HG02610 (cell line): Measurements from ENCODE around the gene CELF1.
"Not testable (repeated sequence)": the region's sequence is repeated elsewhere in the genome, so short reads cannot be mapped to it uniquely, and the experiment has no call there.

Experiments used
- ATAC-seq: cut with Tn5 transposase; IDR thresholded peaks from one replicate; pipeline ENCODE4 v1.9.1; 2021; ENCODE audit warnings: mild to moderate bottlenecking, moderate library complexity; ENCODE audit not compliant: unreplicated experiment

Gene CELF1

DNA sequence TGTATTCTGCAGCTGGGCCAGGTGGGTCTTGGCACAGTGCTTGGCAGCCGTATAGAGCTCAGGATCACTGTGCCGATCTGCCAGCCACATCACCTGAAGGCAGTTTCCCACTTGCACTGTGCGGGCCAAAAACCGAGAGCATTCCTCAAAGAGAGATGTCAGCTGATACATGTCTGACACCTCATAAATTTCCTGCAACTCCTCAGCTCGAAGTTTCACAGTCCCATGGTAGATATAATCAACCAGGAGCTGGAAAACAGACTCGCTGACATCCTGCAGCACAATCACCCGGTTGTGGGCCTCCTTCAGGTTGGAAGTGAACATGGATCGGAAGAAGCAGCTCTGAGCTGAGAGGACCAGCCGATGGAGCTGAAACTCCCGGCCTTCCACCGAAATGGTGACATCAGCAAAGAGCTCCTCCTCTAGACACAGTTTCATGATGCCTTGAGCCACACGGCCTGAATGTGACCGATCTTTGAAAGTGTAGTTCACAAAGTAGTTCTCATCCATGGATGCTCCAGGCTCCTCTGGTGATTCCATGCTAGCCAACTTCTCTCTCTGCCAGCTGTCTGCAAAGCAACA is 24.6 kb upstream of the CELF1 start:
- ATAC-seq: no peak

DNA sequence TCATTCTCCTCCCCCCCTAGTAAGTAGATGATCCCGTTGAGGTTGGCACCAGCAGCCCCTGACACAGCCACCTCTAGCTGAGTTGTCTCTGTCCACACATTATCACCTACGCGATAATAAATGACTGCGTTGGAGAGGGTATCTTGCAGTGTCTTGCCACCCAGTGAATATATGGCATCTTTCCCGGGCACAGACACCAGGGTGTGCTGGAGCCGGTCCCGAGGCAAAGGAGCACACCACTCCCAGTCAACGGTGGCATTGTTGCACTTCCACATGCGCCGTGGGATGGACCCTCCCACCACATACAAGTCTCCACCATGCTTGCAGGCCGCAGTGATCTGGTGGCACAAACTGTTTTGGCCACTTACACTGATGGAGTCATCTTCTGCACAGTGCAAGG is 20.4 kb upstream of the CELF1 start:
- ATAC-seq: no peak

DNA sequence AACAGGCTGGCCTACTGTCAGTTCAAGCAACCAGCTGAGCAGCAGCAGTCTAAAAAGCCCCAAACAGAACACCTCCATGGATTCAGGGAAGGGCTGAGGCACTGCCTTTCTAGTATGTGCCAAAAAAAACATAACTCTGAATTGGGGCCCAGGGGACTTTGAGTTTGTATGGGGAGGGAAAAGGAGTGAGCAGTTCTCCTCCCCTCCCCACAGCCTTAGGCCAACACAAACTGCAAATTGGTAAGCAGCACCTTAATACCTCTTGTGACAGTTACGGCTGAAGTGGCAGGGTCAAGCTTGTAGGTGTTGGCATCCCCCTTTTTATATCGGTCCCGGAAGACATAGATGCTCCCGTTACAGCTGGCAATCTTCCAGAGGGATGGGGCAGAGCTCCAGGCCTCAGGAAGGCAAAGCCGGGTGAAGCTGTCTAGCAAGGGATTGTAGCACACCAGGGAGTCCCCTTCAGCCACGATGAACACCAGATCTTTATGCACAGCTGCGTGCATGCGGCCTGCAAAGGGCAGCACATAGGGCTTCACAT is 19.9 kb upstream of the CELF1 start:
- ATAC-seq: no peak

DNA sequence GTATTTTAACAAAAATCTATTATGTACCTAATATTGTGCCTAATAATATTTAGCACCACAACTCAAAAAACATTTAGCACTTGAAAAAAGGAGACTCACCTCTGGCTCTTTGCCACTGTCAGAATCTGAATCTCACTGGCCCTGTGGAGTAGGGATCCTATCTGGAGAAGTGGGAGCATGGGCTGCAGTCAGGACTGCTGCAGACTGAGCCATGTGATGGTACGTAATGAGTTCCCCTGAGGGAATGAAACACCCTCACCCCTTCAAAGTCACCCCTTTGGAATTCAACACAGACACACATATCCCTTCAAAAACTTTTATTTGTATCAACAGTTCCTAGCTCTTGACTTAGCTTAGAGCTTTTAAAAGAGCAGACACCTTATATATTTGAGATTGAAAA is 19.0 kb upstream of the CELF1 start:
- no peak for ATAC-seq

DNA sequence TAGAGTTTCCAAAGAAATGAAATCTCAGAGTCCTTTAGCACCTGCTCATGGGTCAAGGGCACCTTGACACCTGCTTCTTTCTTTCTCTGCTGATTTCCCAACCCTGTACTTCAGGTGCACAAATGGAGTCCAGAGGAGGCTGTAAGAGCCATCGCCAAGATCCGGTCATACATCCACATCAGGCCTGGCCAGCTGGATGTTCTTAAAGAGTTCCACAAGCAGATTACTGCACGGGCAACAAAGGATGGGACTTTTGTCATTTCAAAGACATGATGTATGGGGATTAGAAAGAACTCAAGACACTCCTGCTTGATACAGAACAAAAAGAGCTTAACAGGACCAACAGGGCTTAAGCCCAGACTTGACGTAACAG is 18.4 kb upstream of the CELF1 start:
- no peak for ATAC-seq

DNA sequence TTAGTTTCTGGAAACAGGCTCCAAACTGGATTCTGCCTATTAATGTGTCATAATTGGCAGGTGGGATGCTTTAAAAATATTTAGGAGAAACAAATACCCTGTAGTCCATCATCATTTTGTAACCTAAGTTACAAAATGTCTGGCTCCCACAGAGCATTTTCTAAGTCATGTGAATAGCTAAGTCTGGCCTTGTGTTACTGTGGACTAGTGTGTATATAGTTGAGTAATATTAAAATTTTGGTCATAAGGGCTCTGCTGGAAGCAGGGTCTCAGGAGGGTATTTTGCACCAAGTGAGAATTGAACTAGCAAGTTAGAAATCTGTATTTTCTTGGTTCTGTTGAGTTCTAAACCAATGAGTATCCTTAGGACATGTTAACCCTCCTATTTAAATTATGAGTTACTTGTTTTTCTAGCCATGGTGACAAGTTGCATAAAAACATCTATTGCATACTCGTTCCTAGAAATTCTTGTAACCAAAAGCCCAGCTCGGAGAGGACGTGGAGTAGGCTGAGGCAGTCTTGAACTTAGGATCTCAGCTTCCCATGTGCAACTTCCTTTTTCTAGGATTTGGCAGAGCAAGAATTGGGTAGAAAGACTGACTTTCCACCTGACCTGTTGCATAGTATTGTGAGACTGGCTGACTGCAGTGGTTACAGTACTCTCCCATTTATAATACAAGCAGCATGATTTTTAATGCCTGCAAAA is 17.9 kb upstream of the CELF1 start:
- ATAC-seq: no peak

DNA sequence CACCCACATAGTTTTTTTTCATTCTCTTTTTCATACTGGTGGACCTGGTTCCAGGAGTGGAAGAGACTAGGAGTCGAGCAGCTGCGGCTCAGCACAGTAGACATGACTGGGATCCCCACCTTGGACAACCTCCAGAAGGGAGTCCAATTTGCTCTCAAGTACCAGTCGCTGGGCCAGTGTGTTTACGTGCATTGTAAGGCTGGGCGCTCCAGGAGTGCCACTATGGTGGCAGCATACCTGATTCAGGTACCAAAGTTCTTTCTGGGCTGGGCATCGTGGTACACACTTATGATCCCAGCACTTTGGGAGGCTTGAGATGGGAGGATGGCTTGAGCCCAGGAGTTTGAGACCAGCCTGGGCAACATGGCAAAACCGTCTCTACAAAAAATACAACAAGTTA is 16.7 kb upstream of the CELF1 start:
- no peak for ATAC-seq

DNA sequence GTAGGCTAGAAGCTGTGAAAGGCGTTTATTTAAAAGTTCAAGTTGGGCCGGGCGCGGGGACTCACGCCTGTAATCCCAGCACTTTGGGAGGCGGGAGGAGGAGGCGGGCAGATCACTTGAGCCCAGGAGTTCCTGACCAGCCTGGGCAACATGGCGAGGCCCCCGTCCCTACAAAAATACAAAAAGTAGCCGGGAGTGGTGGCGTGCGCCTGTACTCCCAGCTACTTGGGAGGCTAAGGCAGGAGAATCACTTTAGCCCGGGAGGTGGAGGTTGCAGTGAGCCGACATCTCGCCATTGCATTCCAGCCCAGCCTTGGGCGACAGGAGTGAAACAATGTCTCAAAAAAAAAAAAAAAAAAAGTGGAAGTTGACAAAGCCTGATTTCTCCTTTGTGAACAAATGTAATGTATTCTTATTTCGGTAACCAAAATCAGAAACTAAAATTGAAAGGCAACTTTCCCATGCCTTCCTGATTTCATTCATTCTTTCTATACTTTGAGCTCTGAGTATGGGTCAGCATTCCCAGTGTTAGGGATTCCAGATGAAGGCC is 13.3 kb upstream of the CELF1 start:
- no peak for ATAC-seq

DNA sequence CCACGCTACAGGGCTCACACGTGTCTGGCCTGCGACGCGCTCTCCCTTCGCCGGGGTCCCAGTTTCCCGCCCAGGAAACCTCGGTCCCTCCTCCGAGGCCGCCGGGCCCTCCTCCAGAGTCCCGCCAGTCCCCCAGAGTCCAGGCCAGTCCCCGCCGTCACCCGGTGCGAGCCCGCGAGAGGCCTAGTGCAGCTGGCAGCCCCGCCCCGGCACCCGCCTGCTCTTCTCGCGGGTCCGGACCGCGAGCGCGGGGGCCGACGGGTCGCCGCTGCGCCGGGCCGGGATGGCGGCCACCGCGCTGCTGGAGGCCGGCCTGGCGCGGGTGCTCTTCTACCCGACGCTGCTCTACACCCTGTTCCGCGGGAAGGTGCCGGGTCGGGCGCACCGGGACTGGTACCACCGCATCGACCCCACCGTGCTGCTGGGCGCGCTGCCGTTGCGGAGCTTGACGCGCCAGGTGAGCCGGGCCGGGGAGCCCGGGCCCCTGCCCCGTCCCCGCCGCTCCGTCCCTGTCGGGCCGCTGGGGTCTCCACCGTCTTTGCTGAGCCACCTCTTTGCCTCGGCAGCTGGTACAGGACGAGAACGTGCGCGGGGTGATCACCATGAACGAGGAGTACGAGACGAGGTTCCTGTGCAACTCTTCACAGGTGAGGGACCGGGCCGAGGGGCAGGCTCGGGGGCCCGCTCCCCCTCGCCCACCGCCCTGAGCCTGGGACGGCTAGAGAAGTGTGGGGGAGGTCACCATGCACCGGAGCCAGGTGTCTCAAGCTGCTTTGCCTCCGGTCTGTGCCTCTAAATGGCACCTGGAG is 12.6 kb upstream of the CELF1 start, which contains the start of gene PTPMT1:
Gene PTPMT1, plus strand, starts transcription at position 260 of the 809 bp plus-strand sequence. Its CDS starts 24 bp downstream, at position 284.
- peak; percentile 87 for ATAC-seq

DNA sequence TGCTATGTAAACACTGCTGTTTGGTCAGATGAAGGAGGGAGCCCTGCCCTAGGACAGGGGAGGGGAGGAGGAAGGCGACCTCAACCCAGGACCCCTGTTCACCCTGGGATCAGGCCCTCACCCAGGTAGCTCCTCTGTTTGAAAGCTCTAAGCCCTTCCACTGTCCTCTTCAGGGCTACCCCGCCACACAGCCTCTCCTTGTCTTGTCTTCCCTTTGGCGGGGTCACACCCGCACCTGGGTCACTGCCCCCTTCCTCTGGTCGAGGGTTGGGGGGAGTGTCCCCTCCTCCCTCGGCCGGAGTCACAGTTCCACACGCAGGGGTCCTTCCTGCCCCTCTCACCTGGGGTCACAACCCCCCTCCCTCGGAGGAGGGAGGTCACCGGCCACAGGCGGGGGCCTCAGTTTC is 12.0 kb upstream of the CELF1 start:
- ATAC-seq: peak; percentile 4

DNA sequence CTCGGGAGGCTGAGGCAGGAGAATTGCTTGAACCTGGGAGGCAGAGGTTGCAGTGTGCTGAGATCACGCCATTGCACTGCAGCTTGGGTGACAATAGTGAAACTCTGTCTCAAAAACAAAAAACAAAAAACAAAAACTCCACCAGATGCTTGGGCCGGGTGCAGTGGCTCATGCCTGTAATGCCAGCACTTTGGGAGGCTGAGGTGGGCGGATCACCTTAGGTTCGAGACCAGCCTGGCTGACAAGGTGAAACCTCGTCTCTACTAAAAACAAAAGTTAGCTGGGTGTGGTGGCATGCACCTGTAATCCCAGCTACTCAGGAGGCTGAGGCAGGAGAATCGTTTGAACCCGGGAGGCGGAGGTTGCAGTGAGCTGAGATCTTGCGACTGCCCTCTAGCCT is 11.4 kb upstream of the CELF1 start:
- not testable (repeated sequence) for ATAC-seq

DNA sequence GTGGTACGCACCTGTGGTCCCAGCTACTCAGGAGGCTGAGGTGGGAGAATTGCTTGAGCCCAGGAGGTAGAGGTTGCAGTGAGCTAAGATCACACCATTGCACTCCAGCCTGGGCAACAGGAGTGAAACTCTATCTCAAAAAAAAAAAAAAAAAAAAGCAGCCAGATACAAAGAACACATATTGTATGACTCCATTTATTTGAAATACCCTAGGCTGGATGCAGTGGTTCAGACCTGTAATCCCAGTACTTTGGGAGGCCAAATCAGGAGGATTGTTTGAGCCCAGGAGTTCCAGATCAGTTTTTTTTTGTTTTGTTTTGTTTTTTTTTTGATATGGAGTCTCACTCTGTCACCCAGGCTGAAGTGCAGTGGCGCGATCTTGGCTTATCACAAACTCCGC is 9.5 kb upstream of the CELF1 start:
- not testable (repeated sequence) for ATAC-seq

DNA sequence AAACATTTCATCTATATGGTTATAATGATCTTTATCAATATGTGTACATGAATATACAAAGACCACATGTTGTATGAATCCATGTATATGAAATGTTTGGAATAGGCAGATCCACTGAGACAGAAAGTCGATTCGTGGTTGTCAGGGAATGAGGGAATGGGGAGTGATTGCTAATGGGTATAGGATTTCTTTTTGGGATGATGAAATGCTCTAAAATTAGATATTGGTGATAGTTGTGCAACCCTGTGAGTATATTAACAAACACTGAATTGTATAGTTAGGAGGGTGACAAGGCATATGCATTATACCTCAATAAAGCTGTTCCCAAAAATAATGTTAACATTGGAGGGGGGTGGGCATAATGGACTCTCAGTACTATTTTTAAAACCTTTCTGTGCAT is 7.5 kb upstream of the CELF1 start:
- no peak for ATAC-seq

DNA sequence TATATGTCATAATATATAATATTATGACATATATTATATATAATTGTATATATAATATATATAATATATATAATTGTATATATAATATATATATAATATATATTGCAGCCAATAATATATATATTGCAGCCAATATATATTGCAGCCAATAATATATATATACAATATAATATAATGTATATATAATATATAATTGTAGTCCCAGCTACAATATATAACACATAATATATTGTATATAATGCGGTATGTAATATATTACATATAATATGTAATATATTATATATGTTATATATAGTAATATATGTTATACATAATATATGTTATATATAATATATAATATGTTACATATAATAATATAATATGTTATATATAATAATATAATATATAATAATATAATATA is 5.8 kb upstream of the CELF1 start:
- ATAC-seq: no peak

DNA sequence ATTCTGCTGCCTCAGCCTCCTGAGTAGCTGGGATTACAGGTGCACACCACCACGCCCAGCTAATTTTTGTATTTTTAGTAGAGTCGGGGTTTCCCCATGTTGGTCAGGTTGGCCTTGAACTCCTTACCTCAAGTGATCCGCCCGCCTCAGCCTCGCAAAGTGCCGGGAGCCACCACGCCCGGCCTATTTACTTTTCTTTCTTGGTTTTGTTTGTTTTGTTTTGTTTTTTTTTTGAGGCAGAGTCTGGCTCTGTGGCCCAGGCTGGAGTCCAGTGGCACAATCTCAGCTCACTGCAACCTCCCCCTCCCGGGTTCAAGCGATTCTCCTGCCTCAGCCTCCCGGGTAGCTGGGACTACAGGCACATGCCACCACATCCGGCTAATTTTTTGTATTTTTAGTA is 4.1 kb upstream of the CELF1 start:
- not testable (repeated sequence) for ATAC-seq

DNA sequence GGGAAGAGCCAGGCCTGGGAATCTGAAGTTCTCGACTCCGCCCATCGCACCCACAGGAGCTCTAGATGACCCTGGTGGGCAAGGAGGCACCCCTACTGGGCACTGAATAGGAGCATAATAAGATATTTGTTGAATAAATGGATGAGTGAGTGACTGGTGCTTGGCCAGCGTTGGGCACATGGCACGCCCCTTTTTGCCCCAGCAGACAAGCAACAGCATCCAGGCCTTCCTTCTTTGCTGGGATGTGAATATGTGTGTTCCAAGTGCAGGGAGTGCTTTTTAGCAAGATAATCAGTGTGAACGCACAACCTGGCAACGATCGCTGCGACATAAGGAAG is 443 bp upstream of the CELF1 start:
- peak; percentile 21 for ATAC-seq

DNA sequence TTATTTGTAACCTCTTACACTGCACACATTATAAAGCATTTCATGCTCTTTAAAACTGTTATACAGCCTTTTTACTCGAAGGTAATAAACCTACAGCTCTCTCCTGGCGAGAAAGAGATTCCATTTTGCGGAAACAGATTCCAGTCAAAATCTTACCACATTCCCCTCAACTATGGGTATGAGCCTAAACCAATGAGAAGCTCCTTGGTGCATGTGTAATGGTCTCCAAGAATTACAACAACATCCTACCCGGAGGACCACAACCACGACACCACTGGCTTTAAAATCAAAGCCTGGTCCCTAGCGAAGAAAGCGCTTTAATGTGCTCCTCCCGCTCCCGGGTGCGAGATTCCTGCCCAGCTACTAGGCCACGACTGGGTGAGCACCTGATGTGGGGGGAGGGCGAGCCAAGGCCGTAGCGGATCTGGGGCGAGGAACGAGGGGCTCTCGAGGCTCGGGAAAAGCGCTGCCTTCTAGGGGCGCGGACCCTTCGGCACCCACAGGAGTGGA is 821 bp downstream of the CELF1 start:
- ATAC-seq: peak; percentile 2

DNA sequence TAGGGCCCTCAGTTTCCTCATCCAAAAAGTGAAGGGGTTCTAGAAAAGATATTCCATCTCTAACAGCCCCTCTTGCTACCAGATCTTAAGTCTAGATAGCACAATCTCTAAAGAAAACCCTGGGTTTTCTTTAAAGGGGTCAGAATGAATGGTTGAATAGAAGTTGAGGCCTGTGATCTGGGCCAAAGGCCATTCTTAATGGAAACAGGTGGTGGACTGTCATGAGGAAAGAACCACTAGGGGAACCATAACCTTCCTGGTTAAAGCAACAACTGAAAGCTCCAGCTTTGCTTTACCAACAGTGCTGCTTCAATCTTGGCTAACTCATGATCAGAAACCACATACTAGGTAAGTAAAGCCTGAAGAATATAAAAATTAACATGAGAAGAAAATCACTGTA is 1.8 kb downstream of the CELF1 start:
- no peak for ATAC-seq

DNA sequence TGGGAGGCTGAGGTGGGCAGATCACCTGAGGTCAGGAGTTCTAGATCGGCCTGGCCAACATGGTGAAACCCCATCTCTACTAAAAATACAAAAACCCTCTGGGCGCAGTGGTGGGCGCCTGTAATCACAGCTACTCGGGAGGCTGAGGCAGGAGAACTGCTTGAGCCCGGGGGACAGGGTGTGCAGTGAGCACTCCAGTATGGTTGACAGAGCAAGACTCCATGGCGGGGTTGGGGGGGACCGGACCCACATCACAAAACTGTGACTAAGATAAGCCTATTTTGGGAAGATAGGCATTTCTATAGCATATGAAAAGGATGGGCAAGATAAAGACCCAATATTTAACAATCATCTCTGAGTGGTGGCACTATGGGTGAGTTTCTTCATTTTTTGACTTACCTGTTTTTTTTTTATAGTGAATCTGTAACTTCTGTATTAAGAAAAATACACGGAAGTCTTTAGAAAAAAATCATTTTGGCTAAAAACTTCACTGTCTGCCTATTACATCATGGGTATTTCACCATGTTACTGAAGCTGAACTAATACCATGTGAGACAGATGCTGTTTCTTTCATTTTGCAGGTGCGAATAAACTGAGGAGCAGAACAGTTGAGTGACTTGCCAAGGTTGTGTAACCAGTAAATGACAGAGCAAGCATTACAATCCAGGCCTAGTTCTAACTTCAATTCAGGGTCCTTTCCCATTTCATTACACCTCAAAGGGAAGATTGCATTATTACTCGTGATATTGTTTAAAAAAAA is 2.5 kb downstream of the CELF1 start:
- no peak for ATAC-seq

DNA sequence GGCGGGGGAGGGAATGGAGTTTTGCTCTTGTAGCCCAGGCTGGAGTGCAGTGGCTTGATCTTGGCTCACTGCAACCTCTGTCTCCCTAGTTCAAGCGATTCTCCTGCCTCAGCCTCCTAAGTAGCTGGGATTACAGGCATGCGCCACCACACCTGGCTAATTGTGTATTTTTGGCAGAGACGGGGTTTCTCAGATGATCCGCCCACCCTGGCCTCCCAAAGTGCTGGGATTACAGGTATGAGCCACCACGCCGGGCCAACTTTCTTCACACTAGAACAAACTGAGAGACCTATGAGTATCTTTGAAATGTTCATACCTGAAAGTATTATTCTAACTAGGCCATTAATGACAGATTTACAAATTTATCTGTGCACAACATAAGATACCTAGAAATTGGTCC is 6.7 kb downstream of the CELF1 start:
- not testable (repeated sequence) for ATAC-seq

DNA sequence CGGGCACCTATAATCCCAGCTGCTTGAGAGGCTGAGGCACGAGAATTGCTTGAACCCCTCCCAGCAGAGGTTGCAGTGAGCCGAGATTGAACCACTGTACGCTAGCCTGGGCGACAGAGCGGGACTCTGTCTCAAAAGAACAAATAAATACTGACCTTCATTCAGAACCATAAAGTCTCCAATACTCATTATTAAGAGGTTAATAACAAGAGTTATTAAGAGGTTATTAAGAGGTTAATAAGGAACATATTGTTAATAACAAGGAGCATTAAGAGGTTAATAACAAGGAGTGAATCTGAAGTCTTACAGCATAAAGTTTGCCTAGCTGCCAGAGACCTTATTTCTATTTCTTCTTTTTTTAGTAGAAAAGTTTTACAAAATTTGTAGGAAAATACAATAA is 7.6 kb downstream of the CELF1 start:
- no peak for ATAC-seq
